ENCODE results near the gene SPTBN4. TPM values are rescaled to one million over a fixed set of nuclear protein-coding genes. Genes with fewer than 3 reads are reported as not detected.
"Not testable (repeated sequence)": the region's sequence is repeated elsewhere in the genome, so short reads cannot be mapped to it uniquely, and the experiment has no call there.

Gene SPTBN4
- total RNA-seq, 2 donors from 2014 or later, result 0.29 to 0.74 TPM

DNA sequence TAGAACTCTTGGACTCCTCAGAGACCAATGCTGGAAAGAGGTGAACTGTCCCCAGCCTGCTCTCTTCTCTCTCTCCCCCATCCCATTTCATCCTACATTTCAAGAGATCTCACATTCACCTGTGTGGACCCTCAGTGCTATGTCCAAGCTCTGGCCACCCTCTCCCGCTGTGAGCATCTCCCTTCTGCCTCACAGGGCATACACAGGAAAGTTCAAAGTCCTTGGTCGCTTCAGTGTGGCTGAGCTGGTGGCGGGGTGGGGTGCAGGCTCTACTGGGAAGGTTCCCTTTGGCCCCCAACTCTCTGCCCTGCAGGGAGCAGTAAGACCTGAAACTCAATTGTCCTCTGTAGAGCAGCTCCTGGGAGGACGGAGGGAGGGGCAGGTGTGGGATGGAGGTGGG, 27.0 kb downstream of the SPTBN4 start:
- TF ChIP-seq, protein P1, sequence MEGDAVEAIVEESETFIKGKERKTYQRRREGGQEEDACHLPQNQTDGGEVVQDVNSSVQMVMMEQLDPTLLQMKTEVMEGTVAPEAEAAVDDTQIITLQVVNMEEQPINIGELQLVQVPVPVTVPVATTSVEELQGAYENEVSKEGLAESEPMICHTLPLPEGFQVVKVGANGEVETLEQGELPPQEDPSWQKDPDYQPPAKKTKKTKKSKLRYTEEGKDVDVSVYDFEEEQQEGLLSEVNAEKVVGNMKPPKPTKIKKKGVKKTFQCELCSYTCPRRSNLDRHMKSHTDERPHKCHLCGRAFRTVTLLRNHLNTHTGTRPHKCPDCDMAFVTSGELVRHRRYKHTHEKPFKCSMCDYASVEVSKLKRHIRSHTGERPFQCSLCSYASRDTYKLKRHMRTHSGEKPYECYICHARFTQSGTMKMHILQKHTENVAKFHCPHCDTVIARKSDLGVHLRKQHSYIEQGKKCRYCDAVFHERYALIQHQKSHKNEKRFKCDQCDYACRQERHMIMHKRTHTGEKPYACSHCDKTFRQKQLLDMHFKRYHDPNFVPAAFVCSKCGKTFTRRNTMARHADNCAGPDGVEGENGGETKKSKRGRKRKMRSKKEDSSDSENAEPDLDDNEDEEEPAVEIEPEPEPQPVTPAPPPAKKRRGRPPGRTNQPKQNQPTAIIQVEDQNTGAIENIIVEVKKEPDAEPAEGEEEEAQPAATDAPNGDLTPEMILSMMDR (IDR thresholded peaks at IDR 0.05), result no peak
- no peaks in the 10 kb centered on the region for H3K27me3 ChIP-seq
- no peak for DNase-seq
- H3K9ac ChIP-seq (ENCODE audit: low read depth in 2 of 2, low read length in 2 of 2), result no peak overlapping the region
- no peak overlapping the region for H3K27ac ChIP-seq
- H3K4me1 ChIP-seq, result no peaks in the 10 kb centered on the region
- no peaks in the 10 kb centered on the region for H3K9me3 ChIP-seq
- no peak overlapping the region for H3K4me3 ChIP-seq
- intact Hi-C loops (cut with DNase I), result no loop called here
- H3K36me3 ChIP-seq, result no peaks in the 10 kb centered on the region

DNA sequence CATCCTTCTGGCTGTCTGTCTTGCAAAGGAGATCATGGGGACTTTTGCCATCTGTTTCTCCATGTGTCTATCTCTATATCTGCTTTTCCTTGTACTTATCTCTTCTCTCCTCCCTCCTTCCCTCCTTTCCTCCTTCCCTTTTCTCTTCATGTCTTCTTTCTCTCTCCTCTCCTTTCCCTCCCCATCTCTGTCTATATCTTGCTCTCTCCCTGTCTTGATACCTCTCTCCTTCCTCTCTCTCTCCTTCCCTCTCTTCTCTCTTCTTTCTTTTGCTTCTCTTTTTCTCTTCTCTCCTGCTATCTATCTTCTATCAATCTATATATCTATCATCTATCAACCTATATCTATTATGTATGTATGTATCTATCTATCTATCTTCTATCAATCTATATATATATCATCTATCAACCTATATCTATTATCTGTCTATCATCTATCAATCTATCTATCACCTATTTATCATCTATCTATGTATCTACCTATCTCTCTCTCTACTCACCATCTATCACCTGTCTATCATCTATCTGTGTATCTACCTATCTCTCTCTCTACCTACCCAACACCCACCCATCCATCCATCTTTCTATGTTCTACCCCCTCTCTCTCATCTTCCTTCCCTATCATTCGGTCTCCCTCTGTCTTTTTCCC, 27.5 kb downstream of the SPTBN4 start:
- H3K4me3 ChIP-seq, result no peak overlapping the region
- H3K27ac ChIP-seq, result no peak overlapping the region
- H3K4me1 ChIP-seq, result no peaks in the 10 kb centered on the region
- DNase-seq, result no peak
- H3K9ac ChIP-seq (ENCODE audit: low read depth in 2 of 2, low read length in 2 of 2), result no peak overlapping the region
- no peaks in the 10 kb centered on the region for H3K36me3 ChIP-seq
- TF ChIP-seq, protein P1 (IDR thresholded peaks at IDR 0.05), result no peak
- intact Hi-C loops (cut with DNase I), result no loop called here
- no peaks in the 10 kb centered on the region for H3K9me3 ChIP-seq
- H3K27me3 ChIP-seq, result no peaks in the 10 kb centered on the region

DNA sequence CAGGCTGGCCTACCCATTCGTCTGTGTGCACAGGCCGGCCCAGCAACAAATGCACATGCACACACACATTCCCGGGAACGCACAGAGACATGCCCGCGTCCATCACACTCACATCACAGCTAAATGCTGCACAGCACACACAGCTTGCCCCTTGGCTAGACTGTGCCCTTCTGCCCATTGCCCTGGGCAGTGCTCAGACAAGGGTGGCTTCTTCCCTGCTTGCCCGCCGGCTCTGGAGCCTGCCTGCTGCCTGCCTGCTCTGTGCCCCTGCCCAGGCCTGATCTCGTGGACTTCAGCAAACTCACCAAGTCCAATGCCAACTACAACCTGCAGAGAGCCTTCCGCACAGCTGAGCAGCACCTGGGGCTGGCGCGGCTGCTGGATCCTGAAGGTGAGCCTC, 30.4 kb downstream of the SPTBN4 start:
- H3K4me3 ChIP-seq, result no peak overlapping the region
- no peaks in the 10 kb centered on the region for H3K36me3 ChIP-seq
- intact Hi-C loops (cut with DNase I), result no loop called here
- H3K4me1 ChIP-seq, result no peaks in the 10 kb centered on the region
- TF ChIP-seq, protein P1 (IDR thresholded peaks at IDR 0.05), result no peak
- no peak for DNase-seq
- H3K27me3 ChIP-seq, result no peaks in the 10 kb centered on the region
- no peaks in the 10 kb centered on the region for H3K9me3 ChIP-seq
- no peak overlapping the region for H3K27ac ChIP-seq
- H3K9ac ChIP-seq (ENCODE audit: low read depth in 2 of 2, low read length in 2 of 2), result no peak overlapping the region

DNA sequence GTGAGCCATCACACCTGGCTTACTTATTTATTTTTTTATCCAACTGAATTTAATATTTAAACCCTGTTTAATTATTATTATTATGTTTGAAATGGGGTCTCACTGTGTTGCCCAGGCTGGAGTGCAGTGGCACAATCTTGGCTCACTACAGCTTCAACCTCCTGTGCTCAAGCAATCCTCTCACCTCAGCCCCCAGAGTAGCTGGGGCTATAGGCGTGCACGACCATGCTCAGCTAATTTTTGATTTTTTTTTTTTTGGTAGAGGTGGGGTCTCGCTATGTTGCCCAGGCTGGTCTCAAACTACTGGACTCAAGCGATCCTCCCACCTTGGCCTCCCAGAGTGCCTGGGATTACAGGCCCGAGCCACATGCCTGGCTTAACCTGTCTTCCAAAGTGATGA, 32.5 kb downstream of the SPTBN4 start:
- no peak for DNase-seq
- Histone ChIP-seq H3K4me3 (no peak overlapping the region), H3K27me3 (no peaks in the 10 kb centered on the region), H3K9me3 (no peaks in the 10 kb centered on the region), H3K27ac (no peak overlapping the region), H3K9ac (ENCODE audit: low read depth in 2 of 2, low read length in 2 of 2) (no peak overlapping the region), H3K4me1 (no peaks in the 10 kb centered on the region), H3K36me3 (no peaks in the 10 kb centered on the region)
- intact Hi-C loops (cut with DNase I), result no loop called here
- TF ChIP-seq, protein P1 (IDR thresholded peaks at IDR 0.05), result no peak

DNA sequence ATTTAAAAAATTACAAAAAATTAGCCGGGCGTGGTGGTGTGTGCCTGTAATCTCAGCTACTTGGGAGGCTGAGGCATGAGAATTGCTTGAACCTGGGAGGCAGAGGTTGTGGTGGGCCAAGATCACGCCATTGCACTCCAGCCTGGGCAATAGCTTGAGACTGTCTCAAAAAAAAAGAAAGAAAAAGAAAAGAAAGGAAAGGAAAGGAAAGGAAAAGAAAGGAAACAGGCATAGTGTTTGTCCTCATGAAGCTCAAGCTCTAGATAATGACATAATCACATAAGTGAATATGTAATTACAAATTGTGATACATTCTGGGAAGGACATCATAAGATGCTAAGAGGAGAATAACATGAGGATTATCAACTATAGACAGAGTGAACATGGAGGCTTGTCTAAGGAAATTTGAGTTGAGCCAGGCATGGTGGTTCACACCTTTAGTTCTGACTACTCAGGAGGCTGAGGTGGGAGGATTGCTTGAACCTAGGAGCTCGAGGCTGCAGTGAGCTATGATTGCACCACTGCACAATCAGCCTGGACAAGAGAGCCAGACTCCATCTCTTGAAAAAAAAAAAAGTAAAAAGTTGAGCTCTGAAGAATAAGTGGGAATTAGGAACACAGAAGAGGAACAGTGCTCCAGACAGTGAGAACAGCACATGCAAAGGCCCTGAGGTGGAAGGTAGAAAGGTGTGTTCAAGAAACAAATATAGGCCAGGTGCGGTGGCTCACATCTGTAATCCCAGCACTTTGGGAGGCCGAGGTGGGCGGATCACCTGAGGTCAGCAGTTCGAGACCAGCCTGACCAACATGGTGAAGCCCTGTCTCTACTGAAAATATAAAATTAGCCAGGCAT, 34.1 kb downstream of the SPTBN4 start:
- H3K9me3 ChIP-seq; intact Hi-C loops (cut with DNase I); H3K27ac ChIP-seq; DNase-seq; H3K4me3 ChIP-seq; H3K4me1 ChIP-seq; H3K36me3 ChIP-seq; H3K9ac ChIP-seq (ENCODE audit: low read depth in 2 of 2, low read length in 2 of 2); H3K27me3 ChIP-seq: not testable (repeated sequence)

DNA sequence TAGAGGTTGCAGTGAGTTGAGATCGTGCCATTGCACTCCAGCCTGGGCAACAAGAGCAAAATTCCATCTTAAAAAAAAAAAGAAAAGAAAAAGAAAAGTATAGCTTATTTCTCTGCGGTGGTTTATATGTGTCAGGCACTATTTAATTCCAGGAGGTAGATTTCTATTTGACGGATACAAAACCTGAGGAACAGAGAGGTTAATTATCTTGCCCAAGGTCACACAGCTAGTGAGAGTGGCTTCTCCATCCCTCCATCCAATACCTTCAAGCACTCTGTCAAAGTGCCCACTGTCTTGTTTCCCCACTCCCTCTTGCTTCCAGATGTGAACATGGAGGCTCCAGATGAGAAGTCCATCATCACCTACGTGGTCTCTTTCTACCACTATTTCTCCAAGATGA, 34.8 kb downstream of the SPTBN4 start:
- Histone ChIP-seq H3K27ac (no peak overlapping the region), H3K4me1 (no peaks in the 10 kb centered on the region), H3K27me3 (no peaks in the 10 kb centered on the region), H3K9ac (ENCODE audit: low read depth in 2 of 2, low read length in 2 of 2) (no peak overlapping the region), H3K9me3 (no peaks in the 10 kb centered on the region), H3K36me3 (no peaks in the 10 kb centered on the region), H3K4me3 (no peak overlapping the region)
- intact Hi-C loops (cut with DNase I), result no loop called here
- no peak for DNase-seq
- TF ChIP-seq, protein P1 (IDR thresholded peaks at IDR 0.05), result no peak
